Diencephalon (tissue), 1 donor: ENCODE data around the gene FXYD1. TPM values are rescaled to one million over a fixed set of nuclear protein-coding genes. Genes with fewer than 3 reads are reported as not detected.

Experiments used
- small RNA-seq: library from RNA; depleted of rRNA; stranded (forward); fragments of <200 nt; gene quantifications from one replicate; pipeline ENCODE3, GENCODE V24; 2014
- total RNA-seq: library from RNA; depleted of rRNA; stranded (reverse); fragments of >200 nt; gene quantifications from one replicate; pipeline ENCODE4 v1.2.3, GENCODE V29; 2014

FXYD1 gene
- 3.2 TPM for total RNA-seq

GRCh38 chr19:35138305-35138892 lies at the start of gene FXYD1:
TSS of gene FXYD1 (plus strand) at chr19:35138824. CDS start at chr19:35140080, 1,256 bp downstream.

GRCh38 chr19:35115177-35115951 lies 23.3 kb upstream of the FXYD1 start, which contains the start of gene FXYD3:
TSS of gene FXYD3 (plus strand) at chr19:35115823. CDS start at chr19:35119377, 3,554 bp downstream.

GRCh38 chr19:35134601-35135242 lies 3.9 kb upstream of the FXYD1 start, which contains the start of gene LGI4:
TSS of gene LGI4 (minus strand) at chr19:35135059. CDS start at chr19:35134680, 379 bp downstream.

GRCh38 chr19:35143231-35143715 lies 4.6 kb downstream of the FXYD1 start, which contains the start of gene FXYD7:
TSS of gene FXYD7 (plus strand) at chr19:35143255. CDS start at chr19:35143334, 79 bp downstream.

GRCh38 chr19:35154525-35155406 lies 16.1 kb downstream of the FXYD1 start, which contains the start of gene FXYD5:
TSS of gene FXYD5 (plus strand) at chr19:35154735. CDS start at chr19:35155551, 816 bp downstream.

Small RNA genes within 50 kb of the gene (small RNA-seq; reads per million reads assigned to genes)
- gene AC020907.2, result not detected

Other genes starting within 250 kb of the FXYD1 start
- gene ZNF30, start 211.9 kb upstream of the FXYD1 start, total RNA-seq, result 9.0 TPM
- gene ZNF792, start 174.6 kb upstream of the FXYD1 start, total RNA-seq, result 16.6 TPM
- gene GRAMD1A, start 138.5 kb upstream of the FXYD1 start, total RNA-seq, result 47.1 TPM
- gene SCN1B, start 108.4 kb upstream of the FXYD1 start, total RNA-seq, result 3.9 TPM
- gene HPN, start 97.1 kb upstream of the FXYD1 start, total RNA-seq, result 0.23 TPM
- gene FXYD3, start 23.0 kb upstream of the FXYD1 start, total RNA-seq, result not detected
- 15.0 TPM for gene LGI4, start 3.8 kb upstream of the FXYD1 start, total RNA-seq
- 22.1 TPM for gene FXYD7, start 4.4 kb downstream of the FXYD1 start, total RNA-seq
- gene FXYD5, start 15.9 kb downstream of the FXYD1 start, total RNA-seq, result 0.46 TPM
- not detected for gene FAM187B, start 89.9 kb downstream of the FXYD1 start, total RNA-seq
- gene LSR, start 110.2 kb downstream of the FXYD1 start, total RNA-seq, result 2.5 TPM
- 44.5 TPM for gene USF2, start 130.1 kb downstream of the FXYD1 start, total RNA-seq
- not detected for gene HAMP, start 143.7 kb downstream of the FXYD1 start, total RNA-seq
- gene MAG, start 153.3 kb downstream of the FXYD1 start, total RNA-seq, result 1.2 TPM
- 0.46 TPM for gene CD22, start 190.4 kb downstream of the FXYD1 start, total RNA-seq
- not detected for gene FFAR1, start 209.1 kb downstream of the FXYD1 start, total RNA-seq
- gene FFAR3, start 219.6 kb downstream of the FXYD1 start, total RNA-seq, result 0.23 TPM
- not detected for gene GPR42, start 232.2 kb downstream of the FXYD1 start, total RNA-seq